ENCODE results near the gene ARRDC1.

DNA sequence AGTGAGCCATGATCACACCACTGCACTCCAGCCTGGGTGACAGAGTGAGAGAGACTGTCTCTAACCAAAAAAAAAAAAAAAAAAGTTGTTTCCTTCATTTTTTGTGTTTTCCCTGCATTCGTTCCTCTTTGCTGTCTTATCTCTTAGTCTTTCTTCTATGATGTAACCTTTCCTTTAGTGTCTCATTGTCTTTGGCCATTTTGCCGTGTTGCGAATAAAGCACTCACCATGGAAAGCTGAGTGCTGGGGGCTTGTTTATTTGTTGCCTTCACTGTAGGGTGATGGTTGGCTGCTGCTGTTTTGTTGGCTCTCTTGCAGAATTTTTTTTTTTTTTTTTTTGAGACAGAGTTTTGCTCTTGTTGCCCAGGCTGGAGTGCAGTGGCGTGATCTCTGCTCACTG is 21.0 kb downstream of the ARRDC1 start:
- no peak for TF ChIP-seq POLR2AphosphoS5 (IDR thresholded peaks at IDR 0.05; ENCODE audit: borderline replicate concordance, low read depth, low read length)
- TF ChIP-seq EZH2 (IDR thresholded peaks at IDR 0.05) = no peak
- no peak for TF ChIP-seq FOXP2 (optimal IDR thresholded peaks at IDR 0.05; ENCODE audit: control extremely low read depth, extremely low read length, insufficient read depth)

All from SK-N-MC (cell line).